Measurements from ENCODE around the gene NDUFA8. TPM values are rescaled to one million over a fixed set of nuclear protein-coding genes. Genes with fewer than 3 reads are reported as not detected.

NDUFA8 gene
- total and polyA plus RNA-seq, 2 of the 4 experiments (the other 2 are of a cell fraction): 45.2 to 98.1 TPM

GRCh38 chr9:122119721-122120120, 39.9 kb downstream of the NDUFA8 start:
- dilution Hi-C loops (cut with HindIII; ENCODE audit: low sequenced_read_pairs, unreplicated experiment): no loop called here
- H2BK120ac ChIP-seq (ENCODE audit: low read depth, low read length): no peak overlapping the region
- no peak overlapping the region for H2AK5ac ChIP-seq (ENCODE audit: low read depth, low read length)
- DNase-seq: no peak
- in situ Hi-C loops (cut with MboI; ENCODE audit: low sequenced_read_pairs): loop anchor here (5.0 kb wide), 3 partner anchors 233 to 693 kb away; no protein-coding TSS in a partner anchor
- H2BK15ac ChIP-seq (ENCODE audit: low read depth, low read length): no peak overlapping the region
- H4K20me1 ChIP-seq (ENCODE audit: insufficient read depth, low read length): no peaks in the 10 kb centered on the region
- H3K9me3 ChIP-seq (ENCODE audit: control insufficient read depth, insufficient read depth, low read length): no peaks in the 10 kb centered on the region
- no peak overlapping the region for H3K56ac ChIP-seq (ENCODE audit: extremely low read depth, insufficient read depth, low read length)
- CTCF ChIA-PET: interaction anchor here (4.7 kb wide), 1 partner anchor 21 kb away, joined by 37 read pairs; no protein-coding TSS in a partner anchor
- no peak overlapping the region for H3K4me3 ChIP-seq (ENCODE audit: insufficient read depth, low read depth, low read length)
- no peaks in the 10 kb centered on the region for H3K79me1 ChIP-seq (ENCODE audit: low read depth in 1 of 2, low read length in 2 of 2)
- H3K14ac ChIP-seq (replicated peaks; ENCODE audit: low read depth, low read length): no peak overlapping the region
- no CpG with 5 or more reads among the region's 5 CpGs for WGBS, 2 experiments (ENCODE audit: extremely low coverage in 2 of 2, insufficient read length in 1 of 2)
- H3K4me2 ChIP-seq (ENCODE audit: low read depth, low read length): no peak overlapping the region
- BruUV-seq (replicated peaks): no TSS peak
- no peak overlapping the region for H4K8ac ChIP-seq (ENCODE audit: low read depth in 2 of 2, low read length in 2 of 2)
- peaks cover 16% of the 10 kb centered on the region for H3K27me3 ChIP-seq (ENCODE audit: control insufficient read depth, insufficient read depth, low read length)
- ATAC-seq (ENCODE audit: low read depth): no peak
- no peak overlapping the region for H2AFZ ChIP-seq (replicated peaks; ENCODE audit: low read length, poor library complexity)
- POLR2A ChIA-PET (ENCODE audit: unreplicated experiment): no interaction called here
- no peak overlapping the region for H3K23ac ChIP-seq (ENCODE audit: low read depth, low read length)
- H3K27ac ChIP-seq (ENCODE audit: insufficient read depth, low read length): no peak overlapping the region
- H3K4me1 ChIP-seq (ENCODE audit: control insufficient read depth, insufficient read depth, low read length): no peaks in the 10 kb centered on the region
- no peak overlapping the region for H2BK5ac ChIP-seq (ENCODE audit: low read depth, low read length, poor library complexity, severe bottlenecking)
- H2AK9ac ChIP-seq (replicated peaks; ENCODE audit: low read depth, low read length, poor library complexity): no peak overlapping the region
- intact Hi-C loops (cut with micrococcal nuclease): no loop called here
- H2BK20ac ChIP-seq (ENCODE audit: low read depth, low read length): no peak overlapping the region
- H3K9ac ChIP-seq (ENCODE audit: low read depth, low read length): no peak overlapping the region
- H4K5ac ChIP-seq (ENCODE audit: low read depth, low read length): no peak overlapping the region
- H3K36me3 ChIP-seq (ENCODE audit: control insufficient read depth, insufficient read depth, low read length): no peaks in the 10 kb centered on the region
- no peak overlapping the region for H3K4ac ChIP-seq (ENCODE audit: low read depth, low read length)
- H3K9me1 ChIP-seq (ENCODE audit: insufficient read depth, low read length): no peaks in the 10 kb centered on the region
- H4K91ac ChIP-seq (ENCODE audit: insufficient read depth, low read depth, low read length): no peak overlapping the region
- H3K18ac ChIP-seq (ENCODE audit: low read depth, low read length): no peak overlapping the region
- no peak for TF ChIP-seq CEBPB (IDR thresholded peaks at IDR 0.05; ENCODE audit: low read depth, low read length)
- no peak for TF ChIP-seq RAD21 (IDR thresholded peaks at IDR 0.05; ENCODE audit: low read length)
- no peak for TF ChIP-seq MXI1 (IDR thresholded peaks at IDR 0.05; ENCODE audit: borderline replicate concordance, low read depth, low read length)
- no peak for TF ChIP-seq ELK1 (IDR thresholded peaks at IDR 0.05; ENCODE audit: borderline replicate concordance, low read depth, low read length)
- TF ChIP-seq BHLHE40 (IDR thresholded peaks at IDR 0.05; ENCODE audit: low read depth, low read length): no peak
- TF ChIP-seq CTCF (conservative IDR thresholded peaks at IDR 0.05; ENCODE audit: low read depth, low read length): no peak
- TF ChIP-seq NFE2L2 (IDR thresholded peaks at IDR 0.05; ENCODE audit: low read depth, low read length): no peak
- TF ChIP-seq POLR2A (IDR thresholded peaks at IDR 0.05; ENCODE audit: low read depth, low read length): no peak
- TF ChIP-seq RCOR1 (IDR thresholded peaks at IDR 0.05; ENCODE audit: insufficient replicate concordance, low read length): no peak
- TF ChIP-seq MAFK (IDR thresholded peaks at IDR 0.05; ENCODE audit: low read depth, low read length): no peak
- TF ChIP-seq USF2 (IDR thresholded peaks at IDR 0.05; ENCODE audit: low read depth, low read length): no peak
- no peak for TF ChIP-seq CHD1 (IDR thresholded peaks at IDR 0.05; ENCODE audit: low read depth, low read length)
- TF ChIP-seq SMC3 (IDR thresholded peaks at IDR 0.05; ENCODE audit: low read depth, low read length): no peak
- no peak for TF ChIP-seq RFX5 (IDR thresholded peaks at IDR 0.05; ENCODE audit: low read depth, low read length)
- no peak for TF ChIP-seq MAZ (IDR thresholded peaks at IDR 0.05; ENCODE audit: borderline replicate concordance, low read depth, low read length)
- no peak for TF ChIP-seq FOS (IDR thresholded peaks at IDR 0.05; ENCODE audit: low read depth, low read length)

All from IMR-90 (cell line).